Right atrium auricular region (tissue), 2 donors: ENCODE measurements around the gene NDUFS3. TPM values are rescaled to one million over a fixed set of nuclear protein-coding genes. Genes with fewer than 3 reads are reported as not detected.

Experiments used
- DNase-seq: peaks from one replicate; pipeline ENCODE4 v3.0.0-alpha.2; 2019; ENCODE audit warnings: low spot score
- H3K27ac ChIP-seq, 2 donors: fragments of 200-600 bp; sonication (generic); 1 replicate in 1 of 2; 2 replicates in 1 of 2; pipeline ENCODE4 v1.5.1; 2016 to 2019
- H3K27me3 ChIP-seq, 2 donors: fragments of 200-600 bp; sonication (generic); one replicate each; pipeline versions ENCODE4 v1.5.1 to v1.6.0; 2017 to 2019
- H3K36me3 ChIP-seq: fragments of 200-600 bp; sonication (generic); one replicate; pipeline ENCODE4 v1.5.1; 2016
- H3K4me1 ChIP-seq, 2 donors: fragments of 200-600 bp; sonication (generic); one replicate each; pipeline versions ENCODE4 v1.5.1 to v1.6.0; 2017 to 2019
- H3K4me3 ChIP-seq, 2 donors: fragments of 200-600 bp; sonication (generic); 1 replicate in 1 of 2; 2 replicates in 1 of 2; pipeline ENCODE4 v1.5.1; 2017 to 2019; ENCODE audit warnings: mild to moderate bottlenecking in 1 of 2, moderate library complexity in 1 of 2
- H3K9me3 ChIP-seq, 2 donors: fragments of 200-600 bp; sonication (generic); one replicate each; pipeline ENCODE4 v1.5.1; 2019
- total RNA-seq, 2 donors: library from RNA; depleted of rRNA; stranded (reverse); fragments of >200 nt; gene quantifications; one replicate each; pipeline ENCODE4 v1.1.0, GENCODE V29; 2016
- TF ChIP-seq, protein P1 (sequence below), 2 donors: fragments of 200-600 bp; sonication (generic); IDR thresholded peaks; one replicate each; pipeline ENCODE4 v1.5.1; 2019; ENCODE audit warnings: antibody characterized with exemption in 2 of 2

NDUFS3 gene
- total RNA-seq, 2 donors from 2014 or later = 93.4 to 125 TPM

DNA sequence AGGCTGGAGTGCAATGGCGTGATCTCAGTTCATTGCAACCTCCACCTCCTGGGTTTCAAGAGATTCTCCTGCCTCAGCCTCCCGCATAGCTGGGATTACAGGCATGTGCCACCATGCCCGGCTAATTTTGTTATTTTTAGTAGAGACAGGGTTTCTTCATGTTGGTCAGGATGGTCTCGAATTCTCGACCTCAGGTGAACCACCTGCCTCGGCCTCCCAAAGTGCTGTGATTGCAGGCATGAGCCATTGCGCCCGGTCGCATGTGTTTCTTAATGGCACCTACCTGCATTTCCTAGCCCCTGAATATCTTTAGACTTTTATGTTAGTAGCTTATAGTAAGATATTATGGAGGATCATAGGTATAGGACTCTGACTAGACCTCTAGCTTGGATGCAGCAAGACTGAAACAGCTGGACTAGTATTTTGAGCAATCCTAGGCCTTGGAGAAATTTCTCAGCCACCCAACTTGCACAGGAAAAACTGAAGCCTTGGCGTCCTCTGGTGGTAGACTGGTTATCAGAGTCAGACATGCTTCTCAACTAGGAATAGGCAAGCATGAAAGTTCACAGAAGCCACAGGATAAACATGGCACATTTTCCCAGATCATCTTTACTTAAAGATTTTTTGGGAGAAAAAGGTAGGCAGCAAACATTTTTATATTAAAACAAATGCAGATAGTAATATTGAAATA lies 38.0 kb downstream of the NDUFS3 start:
- Histone ChIP-seq H3K27me3 (no peaks in the 10 kb centered on the region), H3K9me3 (no peaks in the 10 kb centered on the region), H3K4me1 (no peaks in the 10 kb centered on the region), H3K27ac (no peak overlapping the region), H3K36me3 (peaks cover 32% of the 10 kb centered on the region), H3K4me3 (no peak overlapping the region)
- TF ChIP-seq, protein P1, sequence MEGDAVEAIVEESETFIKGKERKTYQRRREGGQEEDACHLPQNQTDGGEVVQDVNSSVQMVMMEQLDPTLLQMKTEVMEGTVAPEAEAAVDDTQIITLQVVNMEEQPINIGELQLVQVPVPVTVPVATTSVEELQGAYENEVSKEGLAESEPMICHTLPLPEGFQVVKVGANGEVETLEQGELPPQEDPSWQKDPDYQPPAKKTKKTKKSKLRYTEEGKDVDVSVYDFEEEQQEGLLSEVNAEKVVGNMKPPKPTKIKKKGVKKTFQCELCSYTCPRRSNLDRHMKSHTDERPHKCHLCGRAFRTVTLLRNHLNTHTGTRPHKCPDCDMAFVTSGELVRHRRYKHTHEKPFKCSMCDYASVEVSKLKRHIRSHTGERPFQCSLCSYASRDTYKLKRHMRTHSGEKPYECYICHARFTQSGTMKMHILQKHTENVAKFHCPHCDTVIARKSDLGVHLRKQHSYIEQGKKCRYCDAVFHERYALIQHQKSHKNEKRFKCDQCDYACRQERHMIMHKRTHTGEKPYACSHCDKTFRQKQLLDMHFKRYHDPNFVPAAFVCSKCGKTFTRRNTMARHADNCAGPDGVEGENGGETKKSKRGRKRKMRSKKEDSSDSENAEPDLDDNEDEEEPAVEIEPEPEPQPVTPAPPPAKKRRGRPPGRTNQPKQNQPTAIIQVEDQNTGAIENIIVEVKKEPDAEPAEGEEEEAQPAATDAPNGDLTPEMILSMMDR (IDR thresholded peaks at IDR 0.05) = peak; percentile 22 to 77
- peak; percentile 63 for DNase-seq

DNA sequence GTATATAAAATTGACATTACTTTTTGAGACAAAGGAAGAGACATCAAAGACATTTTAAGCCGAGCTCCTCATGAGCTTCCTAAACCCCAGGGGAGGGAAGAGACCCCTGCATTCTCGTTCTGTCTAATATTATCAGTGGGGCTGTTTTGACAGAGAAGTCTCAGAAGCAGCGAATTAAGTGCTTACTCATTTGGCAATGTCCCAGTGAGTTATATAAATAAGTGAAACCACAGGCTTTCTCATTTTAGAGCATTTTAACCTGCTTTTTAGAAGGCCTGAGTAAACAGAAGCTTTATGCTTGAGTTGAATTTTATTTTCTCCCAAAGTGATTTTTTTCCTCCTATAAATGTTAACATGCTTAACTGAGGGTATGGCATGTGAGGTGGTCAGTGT lies 38.5 kb downstream of the NDUFS3 start:
- no peak overlapping the region for H3K4me3 ChIP-seq
- no peaks in the 10 kb centered on the region for H3K4me1 ChIP-seq
- no peaks in the 10 kb centered on the region for H3K27me3 ChIP-seq
- peaks cover 38% of the 10 kb centered on the region for H3K36me3 ChIP-seq
- DNase-seq = no peak
- H3K27ac ChIP-seq = no peak overlapping the region
- TF ChIP-seq, protein P1 (IDR thresholded peaks at IDR 0.05) = no peak
- no peaks in the 10 kb centered on the region for H3K9me3 ChIP-seq

DNA sequence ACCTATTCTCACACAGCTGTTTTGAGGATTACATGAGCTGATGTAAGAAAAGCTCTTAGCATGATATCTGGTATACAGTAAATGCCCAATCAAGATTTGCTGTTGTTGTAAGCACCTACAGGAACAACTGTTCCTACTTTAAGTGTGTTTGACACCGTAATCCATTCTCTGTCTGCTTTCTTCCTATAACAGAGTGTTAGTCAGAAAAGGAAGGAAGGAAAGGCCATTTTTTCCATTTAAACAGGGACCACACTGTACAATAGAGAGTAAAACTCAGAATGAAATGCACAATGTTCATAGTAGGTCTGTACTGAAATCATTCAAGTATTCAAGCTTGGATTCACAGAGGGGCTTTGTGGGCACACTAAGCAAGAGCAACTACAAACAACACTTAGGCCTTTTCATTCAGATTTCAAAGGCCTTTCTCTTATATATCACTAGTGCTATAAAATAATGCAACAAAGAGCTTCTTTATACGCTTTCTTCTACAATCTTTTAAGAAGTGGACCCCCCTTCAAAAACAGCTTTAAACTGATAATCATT lies 42.0 kb downstream of the NDUFS3 start:
- no peak overlapping the region for H3K4me3 ChIP-seq
- TF ChIP-seq, protein P1 (IDR thresholded peaks at IDR 0.05) = no peak
- no peaks in the 10 kb centered on the region for H3K4me1 ChIP-seq
- no peaks in the 10 kb centered on the region for H3K9me3 ChIP-seq
- H3K27me3 ChIP-seq = no peaks in the 10 kb centered on the region
- H3K36me3 ChIP-seq = peaks cover 67% of the 10 kb centered on the region
- no peak overlapping the region for H3K27ac ChIP-seq
- no peak for DNase-seq

DNA sequence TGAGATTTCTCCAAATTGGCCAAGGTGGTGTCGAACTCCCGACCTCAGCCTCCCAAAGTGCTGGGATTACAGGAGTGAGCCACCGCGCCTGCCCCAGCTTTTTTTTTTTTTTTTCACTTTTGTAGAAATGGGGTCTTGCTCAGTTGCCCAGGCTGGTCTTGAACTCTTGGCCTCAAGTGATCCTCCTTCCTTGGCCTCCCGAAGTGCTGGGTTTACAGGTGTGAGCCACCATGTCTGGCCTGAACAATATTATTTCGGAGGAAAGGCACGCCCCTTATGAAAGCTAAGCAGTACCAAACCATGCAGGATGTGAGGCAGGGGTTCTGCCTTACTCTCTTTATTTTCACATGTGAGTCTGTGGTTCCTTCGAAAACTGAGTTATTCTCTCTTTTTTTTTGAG lies 47.4 kb downstream of the NDUFS3 start:
- DNase-seq = no peak
- peaks cover 84% of the 10 kb centered on the region for H3K36me3 ChIP-seq
- H3K4me1 ChIP-seq = no peaks in the 10 kb centered on the region
- no peak overlapping the region for H3K4me3 ChIP-seq
- H3K9me3 ChIP-seq = no peaks in the 10 kb centered on the region
- H3K27me3 ChIP-seq = no peaks in the 10 kb centered on the region
- TF ChIP-seq, protein P1 (IDR thresholded peaks at IDR 0.05) = no peak
- no peak overlapping the region for H3K27ac ChIP-seq

DNA sequence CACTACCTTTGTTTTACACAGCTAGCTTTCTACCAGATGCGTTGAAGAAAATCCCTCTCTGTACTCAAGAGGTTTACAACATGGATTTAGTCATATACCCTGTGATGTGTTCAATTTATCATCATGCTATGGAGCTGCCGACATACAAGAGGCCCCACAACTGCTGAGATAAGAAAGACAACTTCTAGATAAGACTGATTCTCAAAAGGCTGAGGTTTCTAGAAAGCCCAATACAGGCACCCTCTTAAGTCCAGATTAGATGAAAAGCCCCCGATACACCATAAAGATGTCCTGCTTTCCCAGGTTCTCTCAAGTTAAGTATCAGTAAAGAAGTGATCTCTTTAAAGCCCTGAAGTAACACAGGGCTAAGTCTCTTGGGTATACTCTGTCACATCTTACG lies 49.2 kb downstream of the NDUFS3 start:
- TF ChIP-seq, protein P1 (IDR thresholded peaks at IDR 0.05) = no peak

DNA sequence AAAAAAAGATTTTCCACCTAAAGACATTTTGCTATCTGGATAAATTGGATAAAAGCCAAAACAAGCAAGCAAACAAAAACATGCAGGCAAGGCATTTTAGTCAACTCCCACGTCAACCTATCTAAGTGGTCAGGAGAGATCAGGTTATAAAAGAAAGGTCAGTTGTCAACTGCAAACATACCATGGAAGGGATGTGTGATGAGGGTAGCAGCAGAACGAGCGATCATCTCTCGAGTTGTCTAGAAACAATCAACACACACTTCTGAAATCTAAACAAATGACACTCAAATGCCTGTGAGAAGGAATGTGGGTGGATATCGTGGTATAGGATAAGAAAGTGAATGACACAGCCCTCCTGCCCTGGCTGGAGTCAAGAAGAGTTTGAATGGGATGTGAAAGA lies 52.6 kb downstream of the NDUFS3 start:
- H3K27me3 ChIP-seq = no peaks in the 10 kb centered on the region
- TF ChIP-seq, protein P1 (IDR thresholded peaks at IDR 0.05) = no peak
- H3K4me3 ChIP-seq = no peak overlapping the region
- H3K4me1 ChIP-seq = no peaks in the 10 kb centered on the region
- H3K27ac ChIP-seq = no peak overlapping the region
- H3K9me3 ChIP-seq = no peaks in the 10 kb centered on the region
- no peak for DNase-seq
- H3K36me3 ChIP-seq = peaks cover 82% of the 10 kb centered on the region

More for the DNA sequence above, 49.2 kb downstream of the NDUFS3 start:
- no peak overlapping the region for H3K4me3 ChIP-seq
- no peaks in the 10 kb centered on the region for H3K9me3 ChIP-seq
- no peak overlapping the region for H3K27ac ChIP-seq
- no peaks in the 10 kb centered on the region for H3K4me1 ChIP-seq
- H3K36me3 ChIP-seq = peaks cover 80% of the 10 kb centered on the region
- no peak for DNase-seq
- no peaks in the 10 kb centered on the region for H3K27me3 ChIP-seq
